ENCODE data around the gene ATG16L2. TPM values are rescaled to one million over a fixed set of nuclear protein-coding genes. Genes with fewer than 3 reads are reported as not detected.

The ATG16L2 gene
- total RNA-seq, 1 experiment from 2014 or later: 17.3 TPM

DNA sequence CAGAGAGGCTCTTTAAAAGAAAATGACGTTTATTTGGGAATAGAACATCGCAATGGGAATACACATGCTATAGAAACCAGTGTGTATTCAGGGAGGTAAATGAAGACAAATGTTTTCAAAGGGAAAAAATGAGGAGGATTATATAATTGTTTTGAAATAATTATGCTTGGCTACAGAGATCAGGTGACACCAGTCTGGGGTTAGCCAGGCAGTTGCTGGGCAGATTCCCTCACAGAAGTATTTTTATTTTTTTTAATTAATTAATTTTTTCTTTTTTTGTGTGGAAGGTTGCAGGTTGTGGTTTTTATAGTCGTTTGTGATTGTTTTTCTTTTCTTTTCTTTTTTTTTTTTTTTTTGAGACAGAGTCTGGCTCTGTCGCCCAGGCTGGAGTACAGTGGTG is 14.8 kb upstream of the ATG16L2 start:
- Mint-ChIP-seq H3K4me1 (peaks cover 15 to 17% of the 10 kb centered on the region in 2 experiments), H3K27me3 (ENCODE audit: low read depth) (no peaks in the 10 kb centered on the region), H3K27ac (no peak overlapping the region), H3K9me3 (no peaks in the 10 kb centered on the region), H3K36me3 (ENCODE audit: insufficient read depth in 1 of 3, low read depth in 3 of 3) (no peaks in the 10 kb centered on the region), H3K4me3 (no peak overlapping the region)
- Histone ChIP-seq H4K8ac (replicated peaks; ENCODE audit: insufficient read length, low read depth, low read length) (no peak overlapping the region), H4K20me1 (ENCODE audit: control insufficient read depth, insufficient read depth, insufficient read length) (no peaks in the 10 kb centered on the region), H2BK15ac (ENCODE audit: low read depth, low read length) (no peak overlapping the region), H2BK20ac (ENCODE audit: low read depth, low read length, poor library complexity, severe bottlenecking) (no peak overlapping the region), H2BK12ac (ENCODE audit: insufficient read length, low read depth, low read length) (no peak overlapping the region), H3K27me3 (ENCODE audit: insufficient read depth, low read length) (no peaks in the 10 kb centered on the region), H2AK5ac (ENCODE audit: insufficient read length, low read length) (no peak overlapping the region), H3K14ac (ENCODE audit: insufficient read depth, low read length) (no peak overlapping the region), H2BK5ac (ENCODE audit: insufficient read length, low read length) (no peak overlapping the region), H4K5ac (ENCODE audit: insufficient read length, low read depth, low read length) (no peak overlapping the region), H3K4me1 (ENCODE audit: insufficient read depth, low read length) (no peaks in the 10 kb centered on the region; the same call in 1 of the 2 replicates), H2BK120ac (ENCODE audit: low read depth, low read length, poor library complexity, severe bottlenecking) (no peak overlapping the region), H3K23ac (ENCODE audit: insufficient read length, low read depth, low read length) (no peak overlapping the region), H3K79me1 (ENCODE audit: insufficient read depth, low read depth, low read length, poor library complexity, severe bottlenecking) (no peaks in the 10 kb centered on the region), H3K79me2 (ENCODE audit: insufficient read depth, low read length) (no peaks in the 10 kb centered on the region), H3K4ac (ENCODE audit: low read depth, low read length) (no peak overlapping the region), H3K4me2 (ENCODE audit: insufficient read depth, insufficient read length, low read length) (no peak overlapping the region), H3T11ph (ENCODE audit: low read length) (no peak overlapping the region), H3K9me3 (ENCODE audit: control insufficient read depth, low read depth, low read length) (no peaks in the 10 kb centered on the region), H3K18ac (ENCODE audit: insufficient read length, low read depth, low read length) (no peak overlapping the region), H3K56ac (ENCODE audit: insufficient read length, low read depth, low read length) (no peak overlapping the region), H3K23me2 (ENCODE audit: insufficient read length, low read depth, low read length, poor library complexity, severe bottlenecking) (no peaks in the 10 kb centered on the region), H3K9ac (ENCODE audit: extremely low read depth, insufficient read length, low read length) (no peak overlapping the region), H4K91ac (ENCODE audit: insufficient read length, low read depth, low read length) (no peak overlapping the region), H2AFZ (ENCODE audit: low read length) (no peak overlapping the region), H3K27ac (ENCODE audit: insufficient read length, low read depth, low read length) (no peak overlapping the region)
- DNase-seq: no peak
- TF ChIP-seq, protein P1, sequence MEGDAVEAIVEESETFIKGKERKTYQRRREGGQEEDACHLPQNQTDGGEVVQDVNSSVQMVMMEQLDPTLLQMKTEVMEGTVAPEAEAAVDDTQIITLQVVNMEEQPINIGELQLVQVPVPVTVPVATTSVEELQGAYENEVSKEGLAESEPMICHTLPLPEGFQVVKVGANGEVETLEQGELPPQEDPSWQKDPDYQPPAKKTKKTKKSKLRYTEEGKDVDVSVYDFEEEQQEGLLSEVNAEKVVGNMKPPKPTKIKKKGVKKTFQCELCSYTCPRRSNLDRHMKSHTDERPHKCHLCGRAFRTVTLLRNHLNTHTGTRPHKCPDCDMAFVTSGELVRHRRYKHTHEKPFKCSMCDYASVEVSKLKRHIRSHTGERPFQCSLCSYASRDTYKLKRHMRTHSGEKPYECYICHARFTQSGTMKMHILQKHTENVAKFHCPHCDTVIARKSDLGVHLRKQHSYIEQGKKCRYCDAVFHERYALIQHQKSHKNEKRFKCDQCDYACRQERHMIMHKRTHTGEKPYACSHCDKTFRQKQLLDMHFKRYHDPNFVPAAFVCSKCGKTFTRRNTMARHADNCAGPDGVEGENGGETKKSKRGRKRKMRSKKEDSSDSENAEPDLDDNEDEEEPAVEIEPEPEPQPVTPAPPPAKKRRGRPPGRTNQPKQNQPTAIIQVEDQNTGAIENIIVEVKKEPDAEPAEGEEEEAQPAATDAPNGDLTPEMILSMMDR (conservative IDR thresholded peaks at IDR 0.05): no peak
- no CpG with 5 or more reads among the region's 4 CpGs for WGBS (ENCODE audit: extremely low coverage, insufficient read length, low lambda C conversion rate)
